HepG2 (cell line): Measurements from ENCODE around the gene MAN2A2. TPM values are rescaled to one million over a fixed set of nuclear protein-coding genes. Genes with fewer than 3 reads are reported as not detected.

Experiments
- ATAC-seq: fragments of 200-7000 bp; cut with Tn5 transposase; 3 replicates; pipeline ENCODE4 v1.9.1; 2020; ENCODE audit warnings: mild to moderate bottlenecking, moderate library complexity
- BruUV-seq: library from RNA; stranded (reverse); fragments of 400-500 nt; replicated peaks from 2 replicates; lab custom pipeline; 2021; lab: Mats Ljungman, UMichigan
- CTCF ChIA-PET: fragments of 300-600 bp; formaldehyde crosslinking; extraction: SDS; loops from one replicate; lab custom pipeline; 2021; ENCODE audit warnings: low total read pairs, inconsistent platforms, low intra/inter-chr PET ratio; lab: Yijun Ruan, JAX
- POLR2A ChIA-PET: fragments of 350-600 bp; sonication (Branson Sonifier 250); formaldehyde crosslinking; loops from one replicate; lab custom pipeline; 2020; ENCODE audit warnings: antibody characterized with exemption, inconsistent platforms; lab: Yijun Ruan, JAX
- DNase-seq: peaks from one replicate; pipeline ENCODE4 v3.0.0-alpha.2; 2015; ENCODE audit warnings: low spot score
- FAIRE-seq: peaks from 3 replicates; lab custom pipeline; 2011; peaks lifted over from hg19 to GRCh38; lab: Jason Lieb, UNC
- H2AFZ ChIP-seq: one replicate; pipeline ENCODE4 v1.6.1; 2011; ENCODE audit warnings: low read length, inconsistent platforms
- H3K27ac ChIP-seq: fragments of 300-600 bp; 3 replicates; pipeline ENCODE4 v1.8.0; 2011; ENCODE audit warnings: mixed run types, mild to moderate bottlenecking, mixed read lengths, low read length, inconsistent platforms; ENCODE audit not compliant: insufficient read depth; ENCODE audit errors: extremely low read length
- H3K27me3 ChIP-seq, 2 experiments: fragments of 200-600 bp in 1 of 2; 2 replicates in 1 of 2; 3 replicates in 1 of 2; pipeline versions ENCODE4 v1.6.0 to v1.8.0; 2011; ENCODE audit warnings: low read length in 2 of 2, mild to moderate bottlenecking in 2 of 2, moderate library complexity in 2 of 2, inconsistent platforms in 1 of 2; ENCODE audit not compliant: insufficient read depth in 2 of 2, control insufficient read depth in 1 of 2
- H3K36me3 ChIP-seq, 2 experiments: fragments of 200-600 bp in 1 of 2; replicated peaks in 1 of 2; 2 replicates in 1 of 2; 3 replicates in 1 of 2; pipeline versions ENCODE4 v1.5.1 to v1.8.0; 2011; ENCODE audit warnings: low read length in 2 of 2, inconsistent platforms in 1 of 2; ENCODE audit not compliant: insufficient read depth in 2 of 2, control insufficient read depth in 1 of 2
- H3K4me1 ChIP-seq: 2 replicates; pipeline ENCODE4 v1.5.1; 2012; ENCODE audit warnings: low read length, inconsistent platforms; ENCODE audit not compliant: insufficient read depth
- H3K4me2 ChIP-seq: 2 replicates; pipeline ENCODE4 v1.6.0; 2011; ENCODE audit warnings: low read depth, low read length, inconsistent platforms
- H3K4me3 ChIP-seq, 3 experiments: fragments of 200-600 bp in 1 of 3; sonication (generic), shearing (Covaris generic) in 1 of 3; replicated peaks in 1 of 3; 2 replicates each; pipeline ENCODE4 v1.5.1; 2011 to 2016; ENCODE audit warnings: low read length in 3 of 3, inconsistent platforms in 2 of 3, low read depth in 2 of 3, mild to moderate bottlenecking in 2 of 3, control low read depth in 1 of 3, mixed read lengths in 1 of 3; ENCODE audit not compliant: insufficient read depth in 1 of 3
- H3K79me2 ChIP-seq: one replicate; pipeline ENCODE4 v1.6.1; 2011; ENCODE audit warnings: low read length, inconsistent platforms; ENCODE audit not compliant: insufficient read depth
- H3K9ac ChIP-seq: 2 replicates; pipeline ENCODE4 v1.6.0; 2011; ENCODE audit warnings: mild to moderate bottlenecking, low read depth, low read length, inconsistent platforms; ENCODE audit not compliant: insufficient read depth
- H3K9me3 ChIP-seq: 2 replicates; pipeline ENCODE4 v1.5.1; 2012; ENCODE audit warnings: mild to moderate bottlenecking, low read length
- H4K20me1 ChIP-seq: 2 replicates; pipeline ENCODE4 v1.6.0; 2011; ENCODE audit warnings: inconsistent platforms, mild to moderate bottlenecking, low read length, moderate library complexity; ENCODE audit not compliant: insufficient read depth
- AGO1 ChIP-seq: fragments of 200-400 bp; formaldehyde crosslinking; IDR thresholded peaks from 2 replicates; pipeline ENCODE4 v1.6.1; 2017; ENCODE audit warnings: mild to moderate bottlenecking, low read depth, low read length, moderate library complexity; ENCODE audit not compliant: poor library complexity, severe bottlenecking
- FOXO4 ChIP-seq: sonication (generic); formaldehyde crosslinking; conservative IDR thresholded peaks from 2 replicates; pipeline ENCODE4 v1.8.1; 2023; ENCODE audit warnings: missing genetic modification reagents
- FOXP1 ChIP-seq, 2 experiments: fragments of 450-650 bp in 1 of 2; IDR thresholded peaks; 2 replicates each; pipeline ENCODE4 v1.6.1; 2017 to 2018; ENCODE audit warnings: antibody characterized with exemption in 1 of 2
- FUBP1 ChIP-seq: sonication (generic); formaldehyde crosslinking; IDR thresholded peaks from 2 replicates; pipeline ENCODE4 v1.5.1; 2020; ENCODE audit warnings: missing genetic modification reagents, mild to moderate bottlenecking, borderline replicate concordance
- HNRNPUL1 ChIP-seq: fragments of 200-400 bp; formaldehyde crosslinking; IDR thresholded peaks from 2 replicates; pipeline ENCODE4 v1.6.1; 2017; ENCODE audit warnings: low read depth, mild to moderate bottlenecking, low read length, moderate library complexity
- PAF1 ChIP-seq: IDR thresholded peaks from 2 replicates; pipeline ENCODE4 v1.6.1; 2016; ENCODE audit warnings: missing genetic modification reagents, missing compliant biosample characterization
- SETDB1 ChIP-seq: sonication (generic); formaldehyde crosslinking; IDR thresholded peaks from 2 replicates; pipeline ENCODE4 v1.5.1; 2020; ENCODE audit warnings: missing genetic modification reagents, mild to moderate bottlenecking, borderline replicate concordance
- SP1 ChIP-seq, 2 experiments: fragments of 450-650 bp in 1 of 2; sonication (generic) in 1 of 2; formaldehyde crosslinking in 1 of 2; IDR thresholded peaks; 2 replicates each; pipeline versions ENCODE4 v1.4.0 to v1.6.1; 2016 to 2020; ENCODE audit warnings: missing genetic modification reagents in 1 of 2
- ZBTB49 ChIP-seq: sonication (generic); formaldehyde crosslinking; IDR thresholded peaks from 2 replicates; pipeline ENCODE4 v1.4.0; 2020; ENCODE audit warnings: missing genetic modification reagents, borderline replicate concordance
- ZC3H13 ChIP-seq: sonication (generic); formaldehyde crosslinking; IDR thresholded peaks from 2 replicates; pipeline ENCODE4 v1.8.1; 2023; ENCODE audit warnings: mild to moderate bottlenecking, missing genetic modification reagents, moderate library complexity
- ZNF431 ChIP-seq: sonication (generic); formaldehyde crosslinking; IDR thresholded peaks from 2 replicates; pipeline ENCODE4 v1.9.0; 2022; ENCODE audit warnings: missing genetic modification reagents, low read depth, mild to moderate bottlenecking, borderline replicate concordance
- ZNF557 ChIP-seq: sonication (generic); formaldehyde crosslinking; IDR thresholded peaks from 2 replicates; pipeline ENCODE4 v1.4.0; 2020; ENCODE audit warnings: missing genetic modification reagents
- ZNF761 ChIP-seq: sonication (generic); formaldehyde crosslinking; conservative IDR thresholded peaks from 2 replicates; pipeline ENCODE4 v1.4.0; 2020; ENCODE audit warnings: mild to moderate bottlenecking, missing genetic modification reagents
- WGBS: methylation state at CpG from one replicate; pipeline ENCODE4 v1.1.6; 2017; ENCODE audit warnings: low lambda C conversion rate; 5-methylcytosine and 5-hydroxymethylcytosine counted together
- in situ Hi-C: cut with HindIII; loops from 2 replicates; pipeline ENCODE4 v1.10.0; 2017; ENCODE audit warnings: low pct_unique_long_range_greater_than_20kb; ENCODE audit not compliant: extremely low pct_ligation_motif_present
- intact Hi-C: fragments of 100-400 bp; cut with micrococcal nuclease; formaldehyde crosslinking; loops from one replicate; pipeline ENCODE4 v1.10.0; 2022; ENCODE audit not compliant: unreplicated experiment
- polyA plus RNA-seq, 8 experiments: library from polyadenylated mRNA; depleted of rRNA in 3 of 8; stranded (reverse) in 7 of 8; unstranded in 1 of 8; fragments of >200 nt; fragmentation: Illumina TruSeq in 4 of 8; extraction: Trizol in 4 of 8; gene quantifications; 2 replicates each; pipeline versions ENCODE4 v1.2.1 to v1.2.3, GENCODE V29; 2011 to 2016; ENCODE audit warnings: low read depth in 4 of 8, missing spikeins in 1 of 8, mixed read lengths in 1 of 8; ENCODE audit not compliant: insufficient read depth in 1 of 8
- total RNA-seq, 5 experiments: library from RNA; depleted of rRNA; stranded (reverse); fragments of >200 nt; fragmentation: Illumina TruSeq; extraction: Trizol; gene quantifications; 2 replicates each; pipeline ENCODE4 v1.2.3, GENCODE V29; 2016; ENCODE audit warnings: low read depth in 1 of 5
- TF ChIP-seq, protein P1 (sequence below): IDR thresholded peaks from 2 replicates; pipeline ENCODE4 v1.6.1; 2018; ENCODE audit warnings: missing genetic modification reagents
- TF ChIP-seq, protein P2 (sequence below): sonication (generic); formaldehyde crosslinking; IDR thresholded peaks from 2 replicates; pipeline ENCODE4 v1.4.0; 2020; ENCODE audit warnings: missing genetic modification reagents

MAN2A2 gene
- total and polyA plus RNA-seq, 2 of the 13 experiments (the other 11 are each of a cell fraction or from before 2014, with no cell fraction given) = 17.5 to 51.5 TPM

DNA sequence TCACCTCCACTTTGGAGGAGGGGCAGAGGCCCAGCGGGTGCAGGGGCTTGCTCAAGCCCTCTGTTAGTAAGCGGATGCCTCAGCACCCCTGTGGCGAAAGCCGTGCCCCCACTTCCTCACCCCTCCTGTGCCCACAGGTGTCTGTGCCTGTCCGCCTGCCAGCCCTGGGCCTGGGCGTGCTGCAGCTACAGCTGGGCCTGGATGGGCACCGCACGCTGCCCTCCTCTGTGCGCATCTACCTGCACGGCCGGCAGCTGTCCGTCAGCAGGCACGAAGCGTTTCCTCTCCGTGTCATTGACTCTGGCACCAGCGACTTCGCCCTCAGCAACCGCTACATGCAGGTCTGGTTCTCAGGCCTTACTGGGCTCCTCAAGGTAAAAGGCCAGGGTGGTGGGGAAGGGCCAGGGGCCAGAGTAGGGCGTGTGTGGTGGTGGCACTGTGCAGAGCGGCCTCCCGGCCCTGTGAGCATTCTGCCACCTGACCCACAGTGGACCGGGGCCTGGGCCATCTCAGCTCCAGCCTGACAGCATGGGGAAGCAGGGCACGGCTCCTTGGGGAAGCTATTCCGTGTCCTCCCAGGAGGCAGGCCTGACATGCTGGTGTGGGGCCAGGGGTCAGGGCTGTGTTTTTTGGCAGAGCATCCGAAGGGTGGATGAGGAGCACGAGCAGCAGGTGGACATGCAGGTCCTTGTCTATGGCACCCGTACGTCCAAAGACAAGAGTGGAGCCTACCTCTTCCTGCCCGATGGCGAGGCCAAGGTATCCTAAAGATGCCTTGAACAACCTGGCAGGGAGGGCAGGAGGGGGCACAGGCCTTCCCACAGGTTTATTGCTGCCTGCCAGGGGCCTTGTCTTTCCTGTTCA lies 9.0 kb downstream of the MAN2A2 start:
- no TSS peak for BruUV-seq
- no peaks in the 10 kb centered on the region for H4K20me1 ChIP-seq
- no peak for FAIRE-seq
- ChIA-PET CTCF (no interaction called here), POLR2A (no interaction called here)
- no peak overlapping the region for H3K4me2 ChIP-seq
- H3K4me1 ChIP-seq = no peaks in the 10 kb centered on the region
- in situ Hi-C loops (no loop called here), intact Hi-C loops (no loop called here)
- ATAC-seq = no peak
- no peak overlapping the region for H3K27ac ChIP-seq
- no peak overlapping the region for H2AFZ ChIP-seq
- DNase-seq = no peak
- H3K27me3 ChIP-seq = no peaks in the 10 kb centered on the region
- H3K36me3 ChIP-seq = peaks cover 23 to 74% of the 10 kb centered on the region in 2 experiments
- H3K9ac ChIP-seq = no peak overlapping the region
- no peak overlapping the region for H3K4me3 ChIP-seq
- WGBS = 96% methylated on average over 19 of the region's 30 CpGs
- no peaks in the 10 kb centered on the region for H3K9me3 ChIP-seq
- H3K79me2 ChIP-seq = no peaks in the 10 kb centered on the region
- TF ChIP-seq FOXO4 (CRISPR knock-in tag) = no peak
- no peak for TF ChIP-seq ZNF761 (CRISPR knock-in tag)
- TF ChIP-seq, protein P1, sequence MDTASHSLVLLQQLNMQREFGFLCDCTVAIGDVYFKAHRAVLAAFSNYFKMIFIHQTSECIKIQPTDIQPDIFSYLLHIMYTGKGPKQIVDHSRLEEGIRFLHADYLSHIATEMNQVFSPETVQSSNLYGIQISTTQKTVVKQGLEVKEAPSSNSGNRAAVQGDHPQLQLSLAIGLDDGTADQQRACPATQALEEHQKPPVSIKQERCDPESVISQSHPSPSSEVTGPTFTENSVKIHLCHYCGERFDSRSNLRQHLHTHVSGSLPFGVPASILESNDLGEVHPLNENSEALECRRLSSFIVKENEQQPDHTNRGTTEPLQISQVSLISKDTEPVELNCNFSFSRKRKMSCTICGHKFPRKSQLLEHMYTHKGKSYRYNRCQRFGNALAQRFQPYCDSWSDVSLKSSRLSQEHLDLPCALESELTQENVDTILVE = no peak
- no peak for TF ChIP-seq HNRNPUL1
- TF ChIP-seq FUBP1 (CRISPR knock-in tag) = no peak
- TF ChIP-seq ZNF431 (CRISPR knock-in tag) = no peak
- no peak for TF ChIP-seq AGO1
- no peak for TF ChIP-seq ZC3H13 (CRISPR knock-in tag)
- TF ChIP-seq FOXP1 (IDR thresholded peaks at IDR 0.05) = no peak
- TF ChIP-seq FOXP1 (CRISPR knock-in tag; IDR thresholded peaks at IDR 0.05) = no peak
- TF ChIP-seq SP1 (IDR thresholded peaks at IDR 0.05) = no peak
- no peak for TF ChIP-seq SP1 (CRISPR knock-in tag; IDR thresholded peaks at IDR 0.05)
- TF ChIP-seq, protein P2, sequence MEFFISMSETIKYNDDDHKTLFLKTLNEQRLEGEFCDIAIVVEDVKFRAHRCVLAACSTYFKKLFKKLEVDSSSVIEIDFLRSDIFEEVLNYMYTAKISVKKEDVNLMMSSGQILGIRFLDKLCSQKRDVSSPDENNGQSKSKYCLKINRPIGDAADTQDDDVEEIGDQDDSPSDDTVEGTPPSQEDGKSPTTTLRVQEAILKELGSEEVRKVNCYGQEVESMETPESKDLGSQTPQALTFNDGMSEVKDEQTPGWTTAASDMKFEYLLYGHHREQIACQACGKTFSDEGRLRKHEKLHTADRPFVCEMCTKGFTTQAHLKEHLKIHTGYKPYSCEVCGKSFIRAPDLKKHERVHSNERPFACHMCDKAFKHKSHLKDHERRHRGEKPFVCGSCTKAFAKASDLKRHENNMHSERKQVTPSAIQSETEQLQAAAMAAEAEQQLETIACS (CRISPR knock-in tag) = no peak
- TF ChIP-seq SETDB1 = no peak
- no peak for TF ChIP-seq ZNF557 (CRISPR knock-in tag)
- no peak for TF ChIP-seq PAF1
- TF ChIP-seq ZBTB49 (CRISPR knock-in tag) = no peak
